ENCODE measurements around the gene KCNAB2. TPM values are rescaled to one million over a fixed set of nuclear protein-coding genes. Genes with fewer than 3 reads are reported as not detected.

Gene KCNAB2
- total RNA-seq, 1 experiment from 2014 or later = 11.0 TPM

- no peaks in the 10 kb centered on the region for H3K4me1 Mint-ChIP-seq (ENCODE audit: low read depth, unreplicated experiment)
- no peak overlapping the region for H3K27ac Mint-ChIP-seq (ENCODE audit: unreplicated experiment)
- POLR2A ChIA-PET = no interaction called here
- CTCF ChIA-PET = no interaction called here
- no peaks in the 10 kb centered on the region for H3K36me3 Mint-ChIP-seq (ENCODE audit: insufficient read depth, unreplicated experiment)
- BruUV-seq (replicated peaks) = no TSS peak
- no peaks in the 10 kb centered on the region for H3K27me3 Mint-ChIP-seq (ENCODE audit: insufficient read depth, unreplicated experiment)
- H3K9me3 Mint-ChIP-seq (ENCODE audit: unreplicated experiment) = no peaks in the 10 kb centered on the region
- DNase-seq = no peak
- intact Hi-C loops (cut with micrococcal nuclease; ENCODE audit: unreplicated experiment) = no loop called here
- Histone ChIP-seq H3K9me3 (no peaks in the 10 kb centered on the region), H3K4me1 (no peaks in the 10 kb centered on the region), H3K36me3 (ENCODE audit: control insufficient read depth, insufficient read depth, low read length) (no peaks in the 10 kb centered on the region), H3K27me3 (replicated peaks; ENCODE audit: control insufficient read depth, insufficient read depth, low read length) (no peaks in the 10 kb centered on the region), H3K4me3 (ENCODE audit: low read depth, low read length) (no peak overlapping the region)
- H3K4me3 Mint-ChIP-seq (ENCODE audit: unreplicated experiment) = no peak overlapping the region
- TF ChIP-seq CTCF (IDR thresholded peaks at IDR 0.05; ENCODE audit: insufficient read depth in 1 of 2, low read depth in 1 of 2, low read length in 1 of 2, severe bottlenecking in 1 of 2, unreplicated experiment in 1 of 2) = no peak
These were observed 25.5 kb downstream of the KCNAB2 start for GRCh38 chr1:6071219-6071618.

GRCh38 chr1:6072774-6073479 lies 27.2 kb downstream of the KCNAB2 start:
- BruUV-seq (replicated peaks) = no TSS peak

GRCh38 chr1:6073480-6074053 lies 27.9 kb downstream of the KCNAB2 start:
- H3K4me1 ChIP-seq = no peaks in the 10 kb centered on the region
- intact Hi-C loops (cut with micrococcal nuclease; ENCODE audit: unreplicated experiment) = no loop called here
- Mint-ChIP-seq H3K27me3 (ENCODE audit: insufficient read depth, unreplicated experiment) (peaks cover 2% of the 10 kb centered on the region), H3K9me3 (ENCODE audit: unreplicated experiment) (no peaks in the 10 kb centered on the region), H3K27ac (ENCODE audit: unreplicated experiment) (no peak overlapping the region), H3K4me3 (ENCODE audit: unreplicated experiment) (no peak overlapping the region), H3K36me3 (ENCODE audit: insufficient read depth, unreplicated experiment) (no peaks in the 10 kb centered on the region), H3K4me1 (ENCODE audit: low read depth, unreplicated experiment) (no peaks in the 10 kb centered on the region)
- POLR2A ChIA-PET = no interaction called here
- H3K27me3 ChIP-seq (replicated peaks; ENCODE audit: control insufficient read depth, insufficient read depth, low read length) = no peaks in the 10 kb centered on the region
- H3K36me3 ChIP-seq (ENCODE audit: control insufficient read depth, insufficient read depth, low read length) = no peaks in the 10 kb centered on the region
- no peaks in the 10 kb centered on the region for H3K9me3 ChIP-seq
- no peak for DNase-seq
- CTCF ChIA-PET = no interaction called here
- no peak for TF ChIP-seq CTCF (IDR thresholded peaks at IDR 0.05; ENCODE audit: insufficient read depth in 1 of 2, low read depth in 1 of 2, low read length in 1 of 2, severe bottlenecking in 1 of 2, unreplicated experiment in 1 of 2)
- no TSS peak for BruUV-seq (replicated peaks)
- H3K4me3 ChIP-seq (ENCODE audit: low read depth, low read length) = no peak overlapping the region

More at GRCh38 chr1:6072774-6073479, 27.2 kb downstream of the KCNAB2 start:
- CTCF ChIA-PET = no interaction called here
- Mint-ChIP-seq H3K9me3 (ENCODE audit: unreplicated experiment) (no peaks in the 10 kb centered on the region), H3K27ac (ENCODE audit: unreplicated experiment) (no peak overlapping the region), H3K36me3 (ENCODE audit: insufficient read depth, unreplicated experiment) (no peaks in the 10 kb centered on the region), H3K4me1 (ENCODE audit: low read depth, unreplicated experiment) (no peaks in the 10 kb centered on the region), H3K4me3 (ENCODE audit: unreplicated experiment) (no peak overlapping the region), H3K27me3 (ENCODE audit: insufficient read depth, unreplicated experiment) (no peaks in the 10 kb centered on the region)
- Histone ChIP-seq H3K27me3 (replicated peaks; ENCODE audit: control insufficient read depth, insufficient read depth, low read length) (no peaks in the 10 kb centered on the region), H3K4me1 (no peaks in the 10 kb centered on the region), H3K36me3 (ENCODE audit: control insufficient read depth, insufficient read depth, low read length) (no peaks in the 10 kb centered on the region), H3K4me3 (ENCODE audit: low read depth, low read length) (no peak overlapping the region), H3K9me3 (no peaks in the 10 kb centered on the region)
- DNase-seq = no peak
- intact Hi-C loops (cut with micrococcal nuclease; ENCODE audit: unreplicated experiment) = no loop called here
- POLR2A ChIA-PET = no interaction called here
- TF ChIP-seq CTCF (IDR thresholded peaks at IDR 0.05; ENCODE audit: insufficient read depth in 1 of 2, low read depth in 1 of 2, low read length in 1 of 2, severe bottlenecking in 1 of 2, unreplicated experiment in 1 of 2) = no peak
